ENCODE measurements around the gene C1orf94. TPM values are rescaled to one million over a fixed set of nuclear protein-coding genes. Genes with fewer than 3 reads are reported as not detected.

C1orf94 gene
- total and polyA plus RNA-seq, 2 experiments from 2014 or later: 4.3 to 5.3 TPM

DNA sequence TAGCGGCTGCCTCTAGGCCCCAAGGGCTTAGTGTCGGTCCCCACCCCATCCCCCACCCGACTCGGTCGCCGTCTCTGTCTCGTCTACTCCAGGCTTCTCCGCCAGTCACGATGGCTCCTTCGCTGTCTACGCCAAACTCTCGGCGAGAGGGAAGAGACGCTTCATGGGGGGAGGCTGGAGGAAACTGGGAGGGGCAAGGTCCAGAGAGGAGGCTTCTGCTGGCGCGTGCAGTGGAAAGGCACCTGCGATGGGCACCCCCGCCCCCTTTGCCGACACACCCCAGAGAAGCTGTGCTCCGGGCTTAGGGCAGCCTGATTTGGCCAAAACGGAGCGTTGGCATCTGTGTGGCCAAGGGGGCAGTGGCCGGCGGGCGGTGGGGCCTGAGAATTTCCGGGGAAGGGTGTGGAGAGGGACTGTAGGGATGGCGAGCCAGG, 10.5 kb upstream of the C1orf94 start (continued):
- TF ChIP-seq, protein P1, sequence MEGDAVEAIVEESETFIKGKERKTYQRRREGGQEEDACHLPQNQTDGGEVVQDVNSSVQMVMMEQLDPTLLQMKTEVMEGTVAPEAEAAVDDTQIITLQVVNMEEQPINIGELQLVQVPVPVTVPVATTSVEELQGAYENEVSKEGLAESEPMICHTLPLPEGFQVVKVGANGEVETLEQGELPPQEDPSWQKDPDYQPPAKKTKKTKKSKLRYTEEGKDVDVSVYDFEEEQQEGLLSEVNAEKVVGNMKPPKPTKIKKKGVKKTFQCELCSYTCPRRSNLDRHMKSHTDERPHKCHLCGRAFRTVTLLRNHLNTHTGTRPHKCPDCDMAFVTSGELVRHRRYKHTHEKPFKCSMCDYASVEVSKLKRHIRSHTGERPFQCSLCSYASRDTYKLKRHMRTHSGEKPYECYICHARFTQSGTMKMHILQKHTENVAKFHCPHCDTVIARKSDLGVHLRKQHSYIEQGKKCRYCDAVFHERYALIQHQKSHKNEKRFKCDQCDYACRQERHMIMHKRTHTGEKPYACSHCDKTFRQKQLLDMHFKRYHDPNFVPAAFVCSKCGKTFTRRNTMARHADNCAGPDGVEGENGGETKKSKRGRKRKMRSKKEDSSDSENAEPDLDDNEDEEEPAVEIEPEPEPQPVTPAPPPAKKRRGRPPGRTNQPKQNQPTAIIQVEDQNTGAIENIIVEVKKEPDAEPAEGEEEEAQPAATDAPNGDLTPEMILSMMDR (conservative IDR thresholded peaks at IDR 0.05; ENCODE audit: low read depth in 2 of 2): no peak
- TF ChIP-seq POLR2AphosphoS5 (IDR thresholded peaks at IDR 0.05; ENCODE audit: low read depth) (peak; percentile 41; the same call in 1 of the 2 replicates), JUNB (IDR thresholded peaks at IDR 0.05; ENCODE audit: unreplicated experiment) (no peak), EZH2 (IDR thresholded peaks at IDR 0.05; ENCODE audit: low read depth, unreplicated experiment) (no peak), STAT1 (IDR thresholded peaks at IDR 0.05; ENCODE audit: unreplicated experiment) (no peak), EZH2phosphoT487 (IDR thresholded peaks at IDR 0.05; ENCODE audit: unreplicated experiment) (no peak), ETS1 (IDR thresholded peaks at IDR 0.05) (peak; percentile 38; the same call in 1 of the 2 replicates), ZNF331 (CRISPR knock-in tag; IDR thresholded peaks at IDR 0.05; ENCODE audit: low read depth) (no peak), NANOG (IDR thresholded peaks at IDR 0.05; ENCODE audit: borderline replicate concordance) (no peak)

GRCh38 chr1:34166625-34167361, 9.9 kb upstream of the C1orf94 start:
- H4K20me1 ChIP-seq (replicated peaks; ENCODE audit: insufficient read depth): no peaks in the 10 kb centered on the region
- ATAC-seq (peak; percentile 26), DNase-seq (ENCODE audit: low spot score) (peak; percentile 95)
- no peaks in the 10 kb centered on the region for H3K36me3 Mint-ChIP-seq (ENCODE audit: low read depth)
- peak overlapping the region; percentile 88 for H3K4me3 Mint-ChIP-seq
- peaks cover 36% of the 10 kb centered on the region for H3K79me2 ChIP-seq (replicated peaks; ENCODE audit: insufficient read depth)
- no peaks in the 10 kb centered on the region for H3K9me3 Mint-ChIP-seq
- peak overlapping the region; percentile 97 for H3K27ac ChIP-seq (ENCODE audit: low read depth)
- H3K27me3 ChIP-seq (ENCODE audit: insufficient read depth): peaks cover 5% of the 10 kb centered on the region; the same call in 1 of the 2 replicates
- H3F3A ChIP-seq (replicated peaks; ENCODE audit: low read depth): 0 out of 2 replicates have a peak, but pooled peaks cover 8% of the 10 kb centered on the region
- peak overlapping the region; percentile 99 for H3K4me2 ChIP-seq
- no peaks in the 10 kb centered on the region for H3K9me2 ChIP-seq (ENCODE audit: insufficient read depth)
- peak overlapping the region; percentile 91 for H3K4me3 ChIP-seq
- peaks cover 37% of the 10 kb centered on the region for H3K4me1 Mint-ChIP-seq
- H2AFZ ChIP-seq: peak overlapping the region; percentile 28; the same call in 1 of the 2 replicates
- H3K27me3 Mint-ChIP-seq (ENCODE audit: insufficient read depth, low read depth, poor library complexity): peaks cover 8% of the 10 kb centered on the region
- peaks cover 40% of the 10 kb centered on the region for H3K4me1 ChIP-seq (ENCODE audit: insufficient read depth)
- no peaks in the 10 kb centered on the region for H3K36me3 ChIP-seq (ENCODE audit: insufficient read depth)
- H3K27ac Mint-ChIP-seq: peak overlapping the region; percentile 46
- TF ChIP-seq ETS1 (IDR thresholded peaks at IDR 0.05) (no peak), CREB1 (CRISPR knock-in tag; IDR thresholded peaks at IDR 0.05; ENCODE audit: low read depth) (peak; percentile 3; the same call in 1 of the 2 replicates), POLR2AphosphoS5 (IDR thresholded peaks at IDR 0.05; ENCODE audit: low read depth) (peak; percentile 13), ZNF114 (CRISPR knock-in tag; IDR thresholded peaks at IDR 0.05) (no peak)

Measured in GM23338 (cell line).